Measurements from ENCODE around the gene S1PR3.
"Not testable (repeated sequence)": the region's sequence is repeated elsewhere in the genome, so short reads cannot be mapped to it uniquely, and the experiment has no call there.

S1PR3 gene

DNA sequence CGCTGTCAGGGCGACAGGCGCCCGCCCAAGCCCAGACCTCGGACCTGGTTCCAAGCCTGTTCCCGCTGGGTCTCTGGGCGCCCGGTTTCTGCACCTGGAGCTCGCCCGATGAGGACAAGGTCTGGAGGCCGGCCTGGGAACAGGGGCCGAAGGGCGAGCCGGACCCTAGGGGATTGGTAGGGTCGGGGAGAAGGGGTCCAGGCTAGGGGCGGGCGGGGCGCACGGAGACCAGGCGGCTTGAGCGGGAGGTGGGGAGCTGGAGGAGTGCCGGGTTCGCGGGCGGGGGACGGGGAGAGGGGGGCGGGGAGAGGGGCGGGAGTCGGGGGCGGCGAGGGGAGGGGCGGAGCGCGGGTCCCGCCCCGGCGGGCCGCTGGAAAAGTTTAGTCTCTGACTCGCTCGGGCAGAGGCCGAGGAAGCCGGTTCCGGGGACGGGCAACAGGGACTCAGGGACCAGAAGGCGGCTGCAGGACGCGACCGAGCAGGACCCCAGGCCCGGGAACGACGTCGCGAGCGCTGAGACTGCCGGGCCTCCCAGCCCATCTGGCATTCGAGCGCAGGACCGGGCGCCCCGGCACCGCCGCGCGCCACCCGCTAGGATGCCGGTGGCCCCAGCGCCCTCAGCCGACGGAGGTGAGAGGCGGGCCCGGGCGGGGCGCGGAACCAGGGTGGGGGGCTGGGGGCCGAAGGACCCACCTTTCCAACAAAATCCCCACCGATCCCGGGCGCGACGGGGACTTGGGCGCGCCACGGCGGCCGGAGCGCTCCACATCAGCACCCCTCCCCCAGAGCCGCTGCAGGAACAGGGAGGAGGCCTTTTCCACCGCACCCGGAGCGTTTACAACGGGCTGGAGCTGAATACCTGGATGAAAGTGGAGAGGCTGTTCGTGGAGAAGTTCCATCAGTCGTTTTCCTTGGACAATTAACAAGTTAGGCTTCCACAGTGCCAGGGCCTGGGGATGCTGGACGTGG, at the start of gene S1PR3:
TSS of gene S1PR3 (plus strand) at position 403 of the 969 bp plus-strand sequence. CDS start 9,733 bp downstream, outside the sequence.
- DNase-seq (ENCODE audit: low read depth, low spot score), result no peak

DNA sequence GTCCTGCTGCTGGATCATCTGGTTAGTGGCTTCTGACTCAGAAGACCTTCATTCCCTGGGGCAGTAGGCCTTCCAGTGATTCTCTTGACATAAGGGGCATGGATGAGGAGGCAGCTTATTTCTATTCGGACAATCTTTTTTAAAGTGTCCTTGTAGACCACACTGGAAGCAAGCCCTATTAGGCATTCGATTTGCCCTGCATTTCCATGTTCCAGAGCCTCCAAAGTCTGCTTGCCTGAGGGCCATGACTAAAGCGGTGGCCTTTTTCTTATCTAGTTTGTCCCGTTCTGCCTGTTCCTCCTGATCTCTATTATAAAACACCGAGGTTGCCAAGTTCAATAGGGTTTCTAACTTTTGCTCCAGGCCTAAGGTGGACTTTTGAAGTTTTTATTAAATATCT, 49.7 kb upstream of the S1PR3 start:
- DNase-seq (ENCODE audit: low read depth, low spot score), result not testable (repeated sequence)

DNA sequence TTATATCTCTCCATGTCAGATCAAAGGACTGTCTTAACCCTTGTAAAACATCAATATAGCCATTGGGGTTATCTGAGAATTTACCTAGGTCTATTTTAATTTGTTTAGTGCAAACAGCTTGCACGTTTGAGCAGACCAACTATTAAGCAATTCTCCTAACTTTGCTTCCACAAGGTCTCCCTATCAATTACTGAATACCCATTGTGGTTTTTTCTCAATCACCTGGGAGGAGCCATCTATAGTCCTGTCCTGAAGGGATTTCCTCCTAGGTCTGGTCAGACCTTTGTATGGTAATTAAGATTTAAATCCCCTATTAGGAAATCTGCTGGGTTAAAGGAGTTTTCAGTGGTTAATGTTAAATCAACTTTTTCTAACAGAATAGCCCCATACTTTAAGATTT, 48.9 kb upstream of the S1PR3 start:
- no peak for DNase-seq (ENCODE audit: low read depth, low spot score)

DNA sequence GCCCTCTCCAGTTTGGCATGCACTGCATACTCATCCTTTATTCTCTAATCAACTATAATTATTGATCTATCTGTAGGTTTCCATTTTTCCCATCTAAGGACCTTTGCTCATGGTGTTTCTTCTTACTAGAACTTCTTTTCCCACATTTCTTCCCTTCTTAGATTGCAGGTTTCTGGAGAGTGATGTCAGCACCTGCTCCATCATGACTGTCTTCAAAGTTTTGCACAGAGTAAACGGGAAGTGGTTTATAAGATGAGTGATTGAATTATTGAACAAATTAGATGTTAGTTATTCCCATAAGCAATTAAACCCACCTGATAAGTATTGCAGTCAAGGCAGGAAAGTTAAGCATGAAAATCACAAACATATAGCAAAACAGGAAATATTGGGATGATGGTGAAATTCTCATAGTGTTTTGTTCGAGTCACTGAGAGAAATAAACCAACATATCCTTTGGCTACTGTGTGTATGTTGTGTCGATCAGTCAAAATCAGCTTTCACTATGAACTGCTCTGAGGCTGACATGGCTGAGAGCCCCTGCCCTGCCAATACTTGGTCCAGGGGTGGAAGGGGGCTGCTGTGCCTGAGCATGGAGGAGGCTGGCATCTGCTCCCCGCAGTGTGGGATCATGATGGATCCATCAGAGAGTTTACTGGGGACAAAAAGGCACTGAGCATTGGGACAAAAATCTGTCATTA, 45.5 kb upstream of the S1PR3 start:
- DNase-seq (ENCODE audit: low read depth, low spot score), result no peak

DNA sequence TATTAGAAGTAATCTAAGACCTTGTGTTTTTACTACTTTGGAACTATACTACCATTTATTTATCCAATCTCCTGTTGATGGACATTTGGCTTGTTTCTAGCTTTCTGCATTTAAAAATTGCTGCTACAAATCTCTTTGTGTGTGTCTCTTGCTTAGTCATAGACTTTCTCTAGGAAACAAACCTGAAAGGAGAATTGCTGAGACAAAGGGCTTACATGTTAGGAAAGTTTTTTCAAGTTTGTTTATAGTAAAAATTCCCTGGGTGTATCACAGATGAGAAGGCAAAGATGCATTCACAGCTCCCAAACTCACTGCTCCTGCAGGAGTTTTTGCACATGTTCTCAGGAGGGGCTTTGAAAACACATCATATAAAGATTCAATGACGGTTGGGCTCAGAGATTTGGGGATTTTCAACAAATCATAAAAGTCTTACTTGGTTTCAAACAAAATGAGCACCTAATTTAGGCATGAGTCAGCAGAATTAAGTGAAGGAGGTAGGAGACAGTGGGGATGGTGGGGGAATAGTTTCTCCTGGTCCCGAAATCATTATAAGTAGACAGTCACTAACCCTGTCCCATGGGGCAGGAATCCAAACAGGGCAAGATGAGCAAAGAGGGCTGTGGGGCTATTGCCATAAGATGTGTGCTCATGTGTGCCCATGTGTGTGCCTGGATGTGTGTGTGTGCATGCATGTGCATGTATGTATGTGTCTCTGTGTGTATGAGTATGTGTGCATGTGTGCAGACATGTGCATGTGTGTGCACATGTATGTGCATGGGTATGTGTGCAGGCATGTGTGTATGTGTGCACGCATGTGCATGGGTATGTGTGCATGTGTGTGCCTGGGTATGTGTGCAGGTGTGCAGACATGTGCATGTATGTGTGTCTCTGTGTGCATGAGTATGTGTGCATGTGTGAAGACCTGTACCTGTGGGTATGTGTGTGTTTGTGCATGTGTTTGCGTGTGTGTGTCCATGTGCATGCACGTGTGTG, 43.4 kb upstream of the S1PR3 start:
- no peak for DNase-seq (ENCODE audit: low read depth, low spot score)

DNA sequence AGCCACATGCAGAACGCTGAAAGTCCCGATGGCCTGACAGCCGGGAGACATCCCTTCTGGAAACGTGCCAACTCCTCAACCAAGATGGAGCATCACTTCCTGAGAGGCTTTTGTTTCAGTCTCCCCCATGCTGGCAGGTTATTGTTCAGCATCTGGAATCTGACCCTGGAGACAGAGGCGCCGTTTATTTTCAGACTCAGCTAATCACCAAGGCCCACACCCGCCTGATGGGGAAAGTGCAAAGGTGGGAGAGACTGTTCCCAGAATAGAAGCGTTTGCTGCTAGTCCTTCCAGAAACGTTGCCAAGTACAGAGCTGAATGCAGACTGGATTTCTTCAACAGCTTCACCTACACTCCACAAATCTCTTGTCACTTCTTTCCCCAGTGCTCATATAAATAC, 41.8 kb upstream of the S1PR3 start:
- DNase-seq (ENCODE audit: low read depth, low spot score), result no peak

DNA sequence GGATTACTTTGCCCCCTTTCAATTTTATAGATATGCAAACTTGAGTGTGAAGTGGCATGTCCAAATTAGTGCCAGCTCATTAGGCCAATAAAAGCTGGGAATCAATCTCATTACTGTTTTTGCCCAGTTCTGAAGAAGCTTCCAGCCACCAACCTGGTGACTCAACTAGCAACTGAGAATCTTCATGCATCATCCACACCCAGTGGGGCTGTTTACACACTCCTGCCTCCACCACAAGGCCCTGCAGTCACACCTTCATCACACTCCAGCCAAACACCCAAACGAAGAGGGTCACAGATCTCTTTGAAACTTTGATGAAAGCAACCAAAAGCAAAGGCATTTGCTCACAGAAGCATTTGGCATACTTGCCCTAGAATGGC, 41.3 kb upstream of the S1PR3 start:
- no peak for DNase-seq (ENCODE audit: low read depth, low spot score)

DNA sequence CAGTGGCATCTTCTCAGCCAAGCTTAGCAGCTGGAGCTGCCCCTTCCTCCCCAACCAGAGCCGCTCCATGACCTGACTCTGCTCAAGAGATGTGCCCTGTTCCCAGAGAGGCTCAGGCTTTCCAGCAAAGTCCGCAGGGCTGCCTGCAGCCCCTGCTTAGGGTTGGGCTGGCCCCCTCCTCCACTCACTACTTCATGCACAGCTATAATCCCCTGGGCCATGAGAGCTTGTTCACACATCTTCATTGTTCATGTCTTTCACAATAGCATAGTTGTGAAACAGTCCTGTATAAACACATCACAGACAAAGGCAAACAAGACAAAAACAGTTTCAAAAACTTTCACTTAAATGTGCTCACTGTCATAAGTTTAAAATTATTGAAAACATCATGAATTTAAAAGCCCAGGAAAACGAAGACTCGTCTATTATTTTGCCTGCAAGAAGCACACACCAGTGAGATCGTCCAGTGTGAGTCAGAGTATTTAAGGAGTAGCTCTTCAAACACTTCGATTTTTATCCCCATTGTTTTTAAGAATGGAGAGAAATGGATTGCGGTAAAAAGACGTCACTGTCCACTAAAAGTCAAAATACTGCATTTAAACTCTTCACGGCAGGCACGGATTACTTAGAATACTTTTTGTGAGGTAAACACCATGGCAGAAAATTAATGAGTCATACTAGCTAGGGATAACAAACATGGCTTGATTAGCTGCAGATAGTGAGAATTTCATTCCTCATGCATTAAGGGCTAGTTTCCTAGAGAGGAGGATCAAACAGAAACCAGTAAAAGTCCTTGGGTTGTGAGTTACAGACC, 40.7 kb upstream of the S1PR3 start:
- no peak for DNase-seq (ENCODE audit: low read depth, low spot score)

DNA sequence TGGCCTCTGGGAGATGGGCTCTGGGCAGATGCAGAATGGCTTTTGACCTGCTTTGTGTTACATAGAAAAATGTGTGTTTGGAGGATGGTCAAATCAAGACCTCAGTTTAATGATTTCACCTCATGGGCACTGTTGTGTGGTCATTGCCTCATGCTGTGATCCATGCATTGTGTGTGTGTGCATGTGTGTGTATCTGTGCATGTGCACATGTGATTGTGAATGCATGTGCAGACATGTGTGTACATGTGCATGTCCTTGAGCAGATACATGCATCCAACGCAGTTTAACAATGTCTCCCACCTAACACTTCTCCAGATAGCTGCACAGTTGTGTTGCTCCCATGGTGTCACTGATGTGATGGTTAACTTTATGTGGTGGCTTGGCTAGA, 40.1 kb upstream of the S1PR3 start:
- no peak for DNase-seq (ENCODE audit: low read depth, low spot score)

DNA sequence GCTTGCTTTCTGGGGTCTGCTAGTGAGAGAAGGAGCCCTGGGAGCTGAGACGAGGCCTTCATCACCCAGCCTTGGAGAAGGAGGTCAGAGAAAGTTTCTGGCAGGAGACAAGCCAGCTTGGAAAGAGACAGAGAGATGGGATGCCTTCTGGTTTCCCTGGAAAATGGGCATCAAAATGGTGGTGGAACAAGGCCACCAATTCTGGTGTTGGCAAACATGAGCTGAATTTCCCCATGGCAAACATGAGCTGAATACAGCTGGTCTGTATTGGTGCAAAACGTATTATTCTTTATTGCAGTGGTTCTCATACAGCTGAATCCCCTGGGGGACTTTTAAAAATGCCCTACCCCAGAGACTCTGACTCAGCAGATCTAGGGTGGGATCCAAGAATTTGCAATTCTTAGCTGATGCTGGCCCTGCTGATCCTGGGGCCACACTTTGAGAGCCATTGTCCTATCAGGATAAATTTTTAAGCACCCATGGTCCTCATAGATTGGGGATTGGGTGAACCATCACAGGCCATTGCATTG, 39.1 kb upstream of the S1PR3 start:
- DNase-seq (ENCODE audit: low read depth, low spot score), result no peak

DNA sequence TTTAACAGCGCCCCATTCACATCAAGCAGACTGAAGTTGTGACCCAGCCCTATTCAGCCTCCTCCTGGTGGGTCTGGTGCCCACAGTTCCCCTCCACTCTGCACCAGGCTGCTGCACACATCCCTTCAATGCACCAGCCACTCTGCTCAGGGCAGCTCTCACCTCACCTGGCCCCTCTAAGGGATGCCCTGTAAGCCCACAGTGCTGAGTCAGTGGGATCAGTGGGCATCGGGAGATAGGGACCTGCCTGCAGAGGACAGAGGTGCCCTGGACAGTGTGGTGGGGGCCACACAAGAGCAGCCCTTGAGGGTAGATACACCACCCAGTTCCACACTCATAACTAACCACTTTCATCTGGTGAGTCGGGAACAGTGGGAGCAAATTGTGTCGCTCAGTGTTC, 38.3 kb upstream of the S1PR3 start:
- DNase-seq (ENCODE audit: low read depth, low spot score), result no peak

DNA sequence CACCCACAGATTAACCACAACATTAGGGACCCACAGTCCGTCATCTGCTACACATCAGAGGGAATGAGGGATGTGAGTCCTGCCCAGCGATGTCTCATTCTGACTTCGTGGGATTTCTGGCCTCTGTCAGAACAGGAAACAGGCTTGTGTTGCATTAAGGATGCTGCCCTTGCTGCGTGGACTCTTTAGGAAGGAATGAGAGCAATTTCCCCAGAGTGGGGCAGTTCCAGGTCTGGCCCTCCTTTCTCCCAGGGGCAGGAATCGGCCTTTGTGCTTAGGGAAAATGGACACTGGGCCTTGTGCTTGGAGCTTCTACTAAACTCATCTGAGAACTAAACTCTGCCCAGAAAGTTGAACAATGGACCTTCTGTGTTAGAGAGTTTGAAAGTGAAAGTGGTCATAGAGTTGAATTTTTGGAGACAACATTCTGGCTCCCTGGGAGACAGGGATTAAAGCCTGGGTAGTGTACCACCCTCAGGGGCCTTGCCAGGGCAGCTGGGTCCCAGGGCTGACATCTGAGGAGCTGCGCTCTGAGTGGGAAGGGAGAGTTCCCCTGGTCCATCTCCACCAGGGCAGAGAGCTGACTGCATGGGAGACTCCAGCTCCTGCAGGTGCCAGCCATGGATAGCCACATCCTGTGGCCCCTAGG, 37.8 kb upstream of the S1PR3 start:
- no peak for DNase-seq (ENCODE audit: low read depth, low spot score)

DNA sequence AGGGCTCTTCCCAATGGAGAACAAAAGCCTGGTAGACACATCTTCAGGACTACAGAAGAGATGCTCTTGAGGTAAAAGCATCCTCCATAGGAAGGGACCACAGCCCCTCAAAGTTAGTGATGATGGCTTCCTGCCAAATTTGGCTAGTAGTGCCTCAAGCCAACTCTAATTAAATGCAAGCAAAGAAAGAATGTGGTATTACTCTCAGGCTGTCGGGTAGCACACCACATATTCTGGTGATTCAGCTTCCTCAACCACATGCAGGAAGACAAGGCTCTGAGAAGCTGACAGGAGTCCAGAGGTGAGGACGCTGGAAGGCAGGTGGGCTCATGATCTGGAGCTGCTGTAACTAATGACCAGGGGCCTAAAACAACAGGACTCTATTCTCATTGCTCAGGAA, 37.2 kb upstream of the S1PR3 start:
- no peak for DNase-seq (ENCODE audit: low read depth, low spot score)

DNA sequence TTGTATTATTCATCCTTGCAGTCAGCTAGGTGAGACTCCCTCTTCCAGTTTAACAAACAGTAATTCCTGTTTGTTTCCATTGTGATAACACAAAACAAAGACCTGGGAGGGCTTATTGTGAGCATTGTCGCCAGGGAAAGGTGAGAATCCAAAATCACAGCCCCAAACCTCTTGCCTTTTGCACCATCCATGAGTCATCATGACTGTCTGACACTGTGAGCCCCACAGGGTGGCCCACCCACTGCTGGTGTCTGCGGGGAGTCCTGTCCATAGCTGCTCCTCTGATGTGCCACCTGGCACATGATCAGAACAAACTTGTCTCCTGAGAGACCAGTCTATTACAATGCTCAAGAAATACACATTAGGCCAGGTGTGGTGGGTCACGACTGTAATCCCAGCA, 33.7 kb upstream of the S1PR3 start:
- no peak for DNase-seq (ENCODE audit: low read depth, low spot score)

DNA sequence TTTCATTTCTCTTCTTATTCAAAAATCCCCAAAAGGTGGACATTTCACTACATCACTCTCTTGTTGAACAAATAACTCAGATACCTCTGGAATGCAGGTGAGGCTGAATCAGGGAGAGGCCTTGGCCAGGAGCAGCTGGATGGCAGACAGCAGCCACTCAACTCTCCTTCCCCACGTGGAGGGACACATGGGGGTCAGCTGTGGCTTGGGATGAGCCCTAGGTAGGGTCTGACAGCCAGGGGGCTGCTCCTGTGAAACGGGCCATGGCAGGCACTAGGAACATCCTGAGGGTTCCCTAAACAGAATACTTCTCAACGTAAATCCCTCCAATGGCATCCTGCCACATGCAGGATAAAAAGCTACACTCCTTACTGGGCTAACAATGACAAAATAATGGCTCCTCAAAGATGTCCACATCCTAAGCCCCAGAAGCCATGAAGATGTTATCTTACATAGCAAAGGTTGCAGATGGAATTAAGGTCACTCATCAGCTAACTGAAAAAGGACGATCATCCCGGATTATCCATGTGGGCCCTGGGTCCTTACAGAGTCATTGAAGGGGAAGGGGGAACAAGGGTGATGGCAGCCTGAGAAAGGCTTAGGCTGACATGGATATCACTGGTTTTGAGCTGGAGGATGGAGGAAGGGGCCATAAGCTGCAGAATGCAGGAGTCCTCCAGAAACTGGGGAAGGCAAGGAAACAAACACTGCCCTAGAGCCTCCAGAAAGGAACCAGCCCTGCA, 31.4 kb upstream of the S1PR3 start:
- no peak for DNase-seq (ENCODE audit: low read depth, low spot score)

DNA sequence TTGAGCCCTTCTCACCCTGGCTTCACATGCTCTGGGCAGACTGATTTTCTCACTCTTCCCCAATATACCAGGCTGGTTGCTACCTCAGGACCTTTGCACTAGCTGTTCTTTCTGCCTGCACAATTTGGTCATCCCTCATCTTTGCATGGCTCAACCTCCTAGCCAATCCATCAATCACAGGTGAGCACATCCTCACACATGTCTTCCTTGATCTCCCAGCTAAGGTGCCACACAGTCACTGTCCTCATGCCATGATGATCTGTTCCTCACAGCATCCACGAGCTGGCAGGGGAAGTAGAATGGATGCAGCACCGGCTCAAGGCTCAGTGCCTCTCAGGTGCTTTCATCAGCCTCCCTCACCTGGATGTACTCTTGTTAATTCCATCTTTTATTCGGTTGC, 30.6 kb upstream of the S1PR3 start:
- no peak for DNase-seq (ENCODE audit: low read depth, low spot score)

DNA sequence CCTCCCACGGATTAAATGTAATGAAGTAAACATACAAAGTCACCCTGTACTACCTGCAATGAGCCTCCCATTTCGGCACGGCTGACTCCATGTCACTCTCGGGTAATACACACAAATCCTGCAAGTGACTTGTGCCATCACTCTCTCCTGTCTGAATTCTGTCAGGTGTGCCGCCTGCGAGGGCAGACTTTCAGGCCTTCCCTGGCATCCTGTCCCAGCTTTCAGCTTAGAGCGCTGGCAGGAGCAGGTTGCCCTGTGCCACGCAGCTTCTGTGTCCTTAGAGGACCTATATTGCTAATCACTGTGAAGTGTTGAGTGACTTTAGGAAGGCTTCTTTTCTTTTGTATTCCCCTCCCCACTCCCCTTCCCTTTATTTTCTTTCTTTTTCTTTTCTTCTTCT, 25.8 kb upstream of the S1PR3 start:
- no peak for DNase-seq (ENCODE audit: low read depth, low spot score)

DNA sequence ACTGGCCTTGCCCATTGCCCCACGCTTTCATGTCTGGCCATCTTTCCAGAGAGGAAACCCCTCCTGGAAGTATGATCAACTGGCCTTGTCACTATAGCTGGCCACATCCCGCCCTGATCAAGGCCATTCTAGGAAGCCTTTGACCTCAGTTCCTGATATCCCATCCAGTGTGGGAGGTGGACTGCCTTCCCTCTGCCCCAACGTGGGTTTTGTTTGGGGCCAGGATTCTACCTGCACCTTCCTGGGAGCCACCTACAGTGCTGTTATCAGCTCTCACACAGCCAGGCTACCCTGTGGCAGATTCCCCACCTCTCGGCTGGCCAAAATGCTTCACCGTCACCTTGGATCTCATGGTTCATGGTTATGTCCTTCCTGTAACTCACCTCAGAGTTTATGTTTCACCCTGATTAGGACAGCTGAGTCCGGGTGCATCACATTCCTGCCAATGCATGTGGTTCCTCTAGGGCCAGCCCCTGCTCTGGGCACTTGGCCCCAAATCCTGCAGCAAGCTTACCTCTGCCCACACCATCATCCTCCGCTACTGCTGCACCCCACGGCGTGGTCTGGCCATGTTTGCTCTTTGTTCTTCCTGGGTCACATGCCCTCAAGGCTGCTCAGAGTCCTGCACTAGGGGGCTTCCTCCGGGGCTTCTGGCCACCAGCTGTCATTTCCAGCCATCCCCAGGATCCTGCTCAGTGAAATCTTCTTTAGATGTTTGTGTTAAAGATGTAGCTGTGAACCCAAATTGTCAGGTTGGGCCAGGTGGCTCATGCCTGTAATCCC, 24.2 kb upstream of the S1PR3 start:
- DNase-seq (ENCODE audit: low read depth, low spot score), result no peak

DNA sequence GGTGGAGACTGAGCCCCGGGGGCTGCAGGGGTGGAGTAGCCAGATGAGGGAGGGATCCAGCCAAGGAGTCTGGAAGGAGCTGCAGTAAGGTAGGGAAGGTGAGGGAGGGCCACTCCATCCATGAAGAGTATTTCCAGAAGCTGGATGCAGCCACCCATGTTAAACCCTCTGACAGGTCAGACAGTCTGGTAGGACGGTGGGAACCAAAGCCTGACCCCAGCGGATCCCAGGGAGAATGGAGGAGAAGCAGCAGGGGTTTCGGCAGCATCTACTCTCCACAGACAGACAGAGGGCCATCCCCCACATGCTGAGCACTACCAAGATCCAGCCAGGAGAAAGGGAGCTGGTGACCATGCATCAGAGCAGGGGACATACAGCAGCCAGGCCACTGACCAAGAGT, 22.5 kb upstream of the S1PR3 start:
- no peak for DNase-seq (ENCODE audit: low read depth, low spot score)
